Measurements from ENCODE around the gene FBXO10.

Gene FBXO10
- long read RNA-seq, partial matches to known transcripts = 0 of 1 reads
- long read RNA-seq, other reads (novel, unspliced or antisense) = 1 of 1 reads

- peak within 1 kb of the TSS; percentile 48 for H3K27ac ChIP-seq (replicated peaks)
- DNase-seq (ENCODE audit: low read depth in 1 of 2, low spot score in 1 of 2) = peak in 1 of 2 experiments; percentile 35
- H3K27me3 ChIP-seq (ENCODE audit: insufficient read depth, poor library complexity, severe bottlenecking) = no peaks in the 10 kb centered on the region
- TF ChIP-seq SPI1 (IDR thresholded peaks at IDR 0.05; ENCODE audit: borderline replicate concordance, low read depth) = no peak
- TF ChIP-seq, protein P1, sequence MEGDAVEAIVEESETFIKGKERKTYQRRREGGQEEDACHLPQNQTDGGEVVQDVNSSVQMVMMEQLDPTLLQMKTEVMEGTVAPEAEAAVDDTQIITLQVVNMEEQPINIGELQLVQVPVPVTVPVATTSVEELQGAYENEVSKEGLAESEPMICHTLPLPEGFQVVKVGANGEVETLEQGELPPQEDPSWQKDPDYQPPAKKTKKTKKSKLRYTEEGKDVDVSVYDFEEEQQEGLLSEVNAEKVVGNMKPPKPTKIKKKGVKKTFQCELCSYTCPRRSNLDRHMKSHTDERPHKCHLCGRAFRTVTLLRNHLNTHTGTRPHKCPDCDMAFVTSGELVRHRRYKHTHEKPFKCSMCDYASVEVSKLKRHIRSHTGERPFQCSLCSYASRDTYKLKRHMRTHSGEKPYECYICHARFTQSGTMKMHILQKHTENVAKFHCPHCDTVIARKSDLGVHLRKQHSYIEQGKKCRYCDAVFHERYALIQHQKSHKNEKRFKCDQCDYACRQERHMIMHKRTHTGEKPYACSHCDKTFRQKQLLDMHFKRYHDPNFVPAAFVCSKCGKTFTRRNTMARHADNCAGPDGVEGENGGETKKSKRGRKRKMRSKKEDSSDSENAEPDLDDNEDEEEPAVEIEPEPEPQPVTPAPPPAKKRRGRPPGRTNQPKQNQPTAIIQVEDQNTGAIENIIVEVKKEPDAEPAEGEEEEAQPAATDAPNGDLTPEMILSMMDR (IDR thresholded peaks at IDR 0.05; ENCODE audit: insufficient read depth, low read length) = no peak
- no peak for TF ChIP-seq GABPA (IDR thresholded peaks at IDR 0.05; ENCODE audit: low read depth)
- TF ChIP-seq POLR2AphosphoS5 (IDR thresholded peaks at IDR 0.05; ENCODE audit: low read depth) = no peak
- TF ChIP-seq, protein P2, sequence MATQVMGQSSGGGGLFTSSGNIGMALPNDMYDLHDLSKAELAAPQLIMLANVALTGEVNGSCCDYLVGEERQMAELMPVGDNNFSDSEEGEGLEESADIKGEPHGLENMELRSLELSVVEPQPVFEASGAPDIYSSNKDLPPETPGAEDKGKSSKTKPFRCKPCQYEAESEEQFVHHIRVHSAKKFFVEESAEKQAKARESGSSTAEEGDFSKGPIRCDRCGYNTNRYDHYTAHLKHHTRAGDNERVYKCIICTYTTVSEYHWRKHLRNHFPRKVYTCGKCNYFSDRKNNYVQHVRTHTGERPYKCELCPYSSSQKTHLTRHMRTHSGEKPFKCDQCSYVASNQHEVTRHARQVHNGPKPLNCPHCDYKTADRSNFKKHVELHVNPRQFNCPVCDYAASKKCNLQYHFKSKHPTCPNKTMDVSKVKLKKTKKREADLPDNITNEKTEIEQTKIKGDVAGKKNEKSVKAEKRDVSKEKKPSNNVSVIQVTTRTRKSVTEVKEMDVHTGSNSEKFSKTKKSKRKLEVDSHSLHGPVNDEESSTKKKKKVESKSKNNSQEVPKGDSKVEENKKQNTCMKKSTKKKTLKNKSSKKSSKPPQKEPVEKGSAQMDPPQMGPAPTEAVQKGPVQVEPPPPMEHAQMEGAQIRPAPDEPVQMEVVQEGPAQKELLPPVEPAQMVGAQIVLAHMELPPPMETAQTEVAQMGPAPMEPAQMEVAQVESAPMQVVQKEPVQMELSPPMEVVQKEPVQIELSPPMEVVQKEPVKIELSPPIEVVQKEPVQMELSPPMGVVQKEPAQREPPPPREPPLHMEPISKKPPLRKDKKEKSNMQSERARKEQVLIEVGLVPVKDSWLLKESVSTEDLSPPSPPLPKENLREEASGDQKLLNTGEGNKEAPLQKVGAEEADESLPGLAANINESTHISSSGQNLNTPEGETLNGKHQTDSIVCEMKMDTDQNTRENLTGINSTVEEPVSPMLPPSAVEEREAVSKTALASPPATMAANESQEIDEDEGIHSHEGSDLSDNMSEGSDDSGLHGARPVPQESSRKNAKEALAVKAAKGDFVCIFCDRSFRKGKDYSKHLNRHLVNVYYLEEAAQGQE (IDR thresholded peaks at IDR 0.05; ENCODE audit: insufficient replicate concordance, low read depth) = no peak
- no peak within 1 kb of the TSS for H3K4me3 ChIP-seq (replicated peaks; ENCODE audit: insufficient read depth, low read length)
These were observed at the start of gene FBXO10 for GRCh38 chr9:37575921-37576721. Gene FBXO10 (minus strand): TSS chr9:37576380. CDS start chr9:37541768, 34,612 bp downstream.

- TF ChIP-seq GABPA (IDR thresholded peaks at IDR 0.05; ENCODE audit: low read depth) (no peak), SPI1 (IDR thresholded peaks at IDR 0.05; ENCODE audit: borderline replicate concordance, low read depth) (no peak), POLR2AphosphoS5 (IDR thresholded peaks at IDR 0.05; ENCODE audit: low read depth) (no peak)
- TF ChIP-seq, protein P1 (IDR thresholded peaks at IDR 0.05; ENCODE audit: insufficient read depth, low read length) = no peak
- TF ChIP-seq, protein P2 (IDR thresholded peaks at IDR 0.05; ENCODE audit: insufficient replicate concordance, low read depth) = no peak
- Histone ChIP-seq H3K27me3 (ENCODE audit: insufficient read depth, poor library complexity, severe bottlenecking) (peaks cover 2% of the 10 kb centered on the region), H3K4me3 (replicated peaks; ENCODE audit: insufficient read depth, low read length) (no peak overlapping the region), H3K27ac (replicated peaks) (no peak overlapping the region)
- no peak for DNase-seq (ENCODE audit: low read depth in 1 of 2, low spot score in 1 of 2)
These were observed 49.6 kb upstream of the FBXO10 start for GRCh38 chr9:37625758-37626147.

DNA sequence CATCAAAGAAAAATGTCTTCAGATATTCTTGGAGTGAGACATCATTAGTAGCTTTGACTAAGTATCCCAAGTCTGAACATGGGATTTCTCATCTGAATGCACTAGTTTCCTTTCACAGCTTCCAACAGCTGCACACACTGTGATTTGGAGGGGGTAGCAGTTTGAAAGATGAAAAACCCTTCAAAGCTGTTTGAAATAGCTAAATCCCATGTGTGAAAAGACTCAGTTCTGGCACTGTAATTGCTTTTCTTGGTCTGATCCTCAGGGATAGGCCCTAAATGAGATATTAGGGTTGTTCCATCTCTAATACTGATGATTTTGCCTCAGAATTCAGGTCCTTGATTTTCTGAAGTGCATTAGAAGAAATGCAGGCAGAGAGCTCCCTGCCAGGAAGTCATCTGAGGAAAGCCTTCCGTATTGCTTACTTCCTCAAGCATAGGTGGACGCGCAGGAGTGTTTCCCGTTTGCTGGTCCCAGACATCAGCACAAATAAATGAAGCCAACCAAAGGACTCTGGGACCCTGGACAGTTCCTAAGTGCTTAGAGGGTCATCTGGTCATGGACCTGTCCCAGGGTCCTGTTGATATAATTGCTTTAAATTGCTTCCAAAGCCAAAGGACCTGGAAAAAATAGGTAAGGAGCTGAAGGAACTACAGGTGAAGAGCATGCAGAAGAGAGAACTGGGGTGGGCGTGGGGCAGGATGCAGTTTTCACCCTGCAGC is 49.0 kb upstream of the FBXO10 start:
- TF ChIP-seq, protein P2 (IDR thresholded peaks at IDR 0.05; ENCODE audit: insufficient replicate concordance, low read depth) = peak; percentile 46
- no peak for TF ChIP-seq GABPA (IDR thresholded peaks at IDR 0.05; ENCODE audit: low read depth)
- H3K27me3 ChIP-seq (ENCODE audit: insufficient read depth, poor library complexity, severe bottlenecking) = peaks cover 2% of the 10 kb centered on the region
- H3K4me3 ChIP-seq (replicated peaks; ENCODE audit: insufficient read depth, low read length) = no peak overlapping the region
- DNase-seq (ENCODE audit: low read depth in 1 of 2, low spot score in 1 of 2) = peak in 1 of 2 experiments; percentile 6
- H3K27ac ChIP-seq (replicated peaks) = no peak overlapping the region
